SH-SY5Y (cell line): ENCODE results near the gene DIABLO.

Experiments
- GATA2 ChIP-seq: IDR thresholded peaks from 2 replicates; pipeline ENCODE4 v1.6.1; 2011; ENCODE audit warnings: mild to moderate bottlenecking, low read depth, low read length
- GATA3 ChIP-seq: IDR thresholded peaks from 2 replicates; pipeline ENCODE4 v1.6.1; 2011; ENCODE audit warnings: low read depth, mild to moderate bottlenecking, low read length, moderate library complexity

Gene DIABLO

GRCh38 chr12:122158700-122159285 is 67.1 kb downstream of the DIABLO start:
- no peak for TF ChIP-seq GATA2
- no peak for TF ChIP-seq GATA3
